OCI-LY7 (cell line): Measurements from ENCODE around the gene CHD8. TPM values are rescaled to one million over a fixed set of nuclear protein-coding genes. Genes with fewer than 3 reads are reported as not detected.
A peak's percentile ranks its signal among the peaks of the same experiment; 100 is the strongest.

Experiments used
- BruUV-seq: library from RNA; stranded (reverse); fragments of 400-500 nt; replicated peaks from 2 replicates; lab custom pipeline; 2021; lab: Mats Ljungman, UMichigan
- CTCF ChIA-PET: fragments of 300-600 bp; sonication (Branson Sonifier 250); formaldehyde crosslinking; loops from one replicate; lab custom pipeline; 2022; ENCODE audit warnings: antibody characterized with exemption; ENCODE audit not compliant: unreplicated experiment; lab: Charles Lee
- POLR2A ChIA-PET: fragments of 300-600 bp; sonication (Branson Sonifier 250); formaldehyde crosslinking; loops from one replicate; lab custom pipeline; 2022; ENCODE audit warnings: antibody characterized with exemption; lab: Charles Lee
- DNase-seq: peaks from one replicate; pipeline ENCODE4 v3.0.0-alpha.2; 2015; ENCODE audit warnings: low spot score
- H2AFZ ChIP-seq: fragments of 200-600 bp; sonication (generic), shearing (Covaris generic); 2 replicates; pipeline ENCODE4 v1.6.1; 2014; ENCODE audit warnings: mild to moderate bottlenecking, antibody characterized with exemption, low read length, moderate library complexity
- H3K27ac ChIP-seq: fragments of 200-600 bp; sonication (generic); 2 replicates; pipeline ENCODE4 v1.5.1; 2014; ENCODE audit warnings: mixed run types, low read depth, mild to moderate bottlenecking, moderate library complexity, low read length, inconsistent platforms; ENCODE audit not compliant: poor library complexity, severe bottlenecking
- H3K36me3 ChIP-seq: fragments of 200-600 bp; sonication (generic); 2 replicates; pipeline ENCODE4 v1.6.1; 2014; ENCODE audit warnings: mild to moderate bottlenecking, antibody characterized with exemption, low read length, moderate library complexity, mixed read lengths; ENCODE audit not compliant: insufficient read depth
- H3K4me1 ChIP-seq: fragments of 200-600 bp; sonication (generic); 2 replicates; pipeline ENCODE4 v1.5.1; 2014; ENCODE audit warnings: mild to moderate bottlenecking, low read length; ENCODE audit not compliant: insufficient read depth, poor library complexity, severe bottlenecking
- H3K4me2 ChIP-seq: fragments of 200-600 bp; sonication (generic); 2 replicates; pipeline ENCODE4 v1.6.1; 2014; ENCODE audit warnings: mild to moderate bottlenecking, low read length
- H3K4me3 ChIP-seq: fragments of 200-600 bp; sonication (generic); 2 replicates; pipeline ENCODE4 v1.5.1; 2014; ENCODE audit warnings: mild to moderate bottlenecking, low read depth, low read length; ENCODE audit not compliant: poor library complexity, severe bottlenecking
- H3K79me2 ChIP-seq: fragments of 200-600 bp; sonication (generic); 2 replicates; pipeline ENCODE4 v1.6.1; 2016; ENCODE audit warnings: low read depth, mild to moderate bottlenecking, low read length, moderate library complexity, mixed read lengths; ENCODE audit not compliant: insufficient read depth
- H3K9me2 ChIP-seq: fragments of 200-600 bp; sonication (generic); 2 replicates; pipeline ENCODE4 v1.6.1; 2016; ENCODE audit warnings: mild to moderate bottlenecking, low read length, mixed read lengths; ENCODE audit not compliant: insufficient read depth
- H3K9me3 ChIP-seq: fragments of 200-600 bp; sonication (generic); 2 replicates; pipeline ENCODE4 v1.6.1; 2014; ENCODE audit warnings: mild to moderate bottlenecking, mixed run types, low read length, mixed read lengths
- H4K20me1 ChIP-seq: fragments of 200-600 bp; sonication (generic); 2 replicates; pipeline ENCODE4 v1.6.1; 2014; ENCODE audit warnings: mild to moderate bottlenecking, antibody characterized with exemption, low read length, moderate library complexity, mixed read lengths; ENCODE audit not compliant: insufficient read depth
- CTCF ChIP-seq: fragments of 200-600 bp; sonication (generic); conservative IDR thresholded peaks from 2 replicates; pipeline ENCODE4 v1.5.1; 2014; ENCODE audit warnings: mild to moderate bottlenecking, antibody characterized with exemption, low read length, moderate library complexity, mixed read lengths
- EZH2phosphoT487 ChIP-seq: fragments of 200-600 bp; sonication (generic); IDR thresholded peaks from 2 replicates; pipeline ENCODE4 v1.6.1; 2018; ENCODE audit warnings: low read depth, borderline replicate concordance, mild to moderate bottlenecking, mixed run types, antibody characterized with exemption, low read length, moderate library complexity, mixed read lengths
- intact Hi-C: fragments of 100-400 bp; cut with micrococcal nuclease; formaldehyde crosslinking; loops from one replicate; pipeline ENCODE4 v1.10.0; 2022; ENCODE audit not compliant: unreplicated experiment
- total RNA-seq, 2 experiments: library from RNA; depleted of rRNA in 1 of 2; stranded (reverse); fragments of >200 nt in 1 of 2; shearing (Covaris generic) in 1 of 2; gene quantifications; 2 replicates each; pipeline ENCODE4 v1.2.3, GENCODE V29; 2014 to 2022

The CHD8 gene
- total RNA-seq, 2 experiments from 2014 or later: 64.1 to 115 TPM

GRCh38 chr14:21398901-21399300 is 57.0 kb downstream of the CHD8 start:
- ChIA-PET POLR2A (no interaction called here), CTCF (no interaction called here)
- peaks cover 95% of the 10 kb centered on the region for H3K36me3 ChIP-seq
- no peak for TF ChIP-seq EZH2phosphoT487
- no peak for TF ChIP-seq CTCF
- H3K27ac ChIP-seq: no peak overlapping the region
- DNase-seq: no peak
- no TSS peak for BruUV-seq
- no peaks in the 10 kb centered on the region for H3K4me1 ChIP-seq
- no peaks in the 10 kb centered on the region for H3K9me2 ChIP-seq
- no peaks in the 10 kb centered on the region for H3K9me3 ChIP-seq
- no peaks in the 10 kb centered on the region for H3K79me2 ChIP-seq
- no peak overlapping the region for H3K4me3 ChIP-seq
- no peak overlapping the region for H3K4me2 ChIP-seq
- no peak overlapping the region for H2AFZ ChIP-seq
- no peaks in the 10 kb centered on the region for H4K20me1 ChIP-seq
- intact Hi-C loops: loop anchor here (5.0 kb wide), 1 partner anchor 47 kb away; no protein-coding TSS in a partner anchor

GRCh38 chr14:21395450-21395849 is 60.5 kb downstream of the CHD8 start:
- no peak for DNase-seq
- CTCF ChIA-PET: no interaction called here
- H2AFZ ChIP-seq: no peak overlapping the region
- TF ChIP-seq CTCF (peak; percentile 44; the same call in 1 of the 2 replicates), EZH2phosphoT487 (no peak)
- no peaks in the 10 kb centered on the region for H4K20me1 ChIP-seq
- no peaks in the 10 kb centered on the region for H3K9me3 ChIP-seq
- H3K4me2 ChIP-seq: no peak overlapping the region
- no peaks in the 10 kb centered on the region for H3K9me2 ChIP-seq
- no peaks in the 10 kb centered on the region for H3K79me2 ChIP-seq
- no peak overlapping the region for H3K4me3 ChIP-seq
- POLR2A ChIA-PET: no interaction called here
- peaks cover 97% of the 10 kb centered on the region for H3K36me3 ChIP-seq
- no peaks in the 10 kb centered on the region for H3K4me1 ChIP-seq
- no TSS peak for BruUV-seq
- H3K27ac ChIP-seq: no peak overlapping the region
- intact Hi-C loops: loop anchor here (5.0 kb wide), 1 partner anchor 43 kb away; no protein-coding TSS in a partner anchor

GRCh38 chr14:21385188-21385904 is 70.6 kb downstream of the CHD8 start:
- Histone ChIP-seq H3K27ac (peak overlapping the region; percentile 78), H3K4me1 (peaks cover 34% of the 10 kb centered on the region), H2AFZ (peak overlapping the region; percentile 84; the same call in 1 of the 2 replicates), H3K4me3 (peak overlapping the region; percentile 87), H3K9me3 (no peaks in the 10 kb centered on the region), H3K4me2 (peak overlapping the region; percentile 93), H4K20me1 (peaks cover 19% of the 10 kb centered on the region), H3K36me3 (peaks cover 82% of the 10 kb centered on the region), H3K9me2 (no peaks in the 10 kb centered on the region), H3K79me2 (peaks cover 42% of the 10 kb centered on the region)
- POLR2A ChIA-PET: interaction anchor here (0.6 to 0.9 kb wide), 3 partner anchors 13 to 141 kb away, joined by 3 read pairs; no protein-coding TSS in a partner anchor
- intact Hi-C loops: loop anchor here (2.0 to 5.0 kb wide), 2 partner anchors 37 to 51 kb away; no protein-coding TSS in a partner anchor
- TF ChIP-seq EZH2phosphoT487 (no peak), CTCF (no peak)
- CTCF ChIA-PET: no interaction called here
- no TSS peak for BruUV-seq
- DNase-seq: peak; percentile 65
